Measurements from ENCODE around the gene KPNA3. TPM values are rescaled to one million over a fixed set of nuclear protein-coding genes. Genes with fewer than 3 reads are reported as not detected.
A peak's percentile ranks its signal among the peaks of the same experiment; 100 is the strongest.
"Not testable (repeated sequence)": the region's sequence is repeated elsewhere in the genome, so short reads cannot be mapped to it uniquely, and the experiment has no call there.

Gene KPNA3
- total RNA-seq, 1 experiment from 2014 or later: 54.3 TPM

GRCh38 chr13:49783865-49784264 is 8.6 kb downstream of the KPNA3 start:
- no peak for DNase-seq
- no peak overlapping the region for H3K27ac ChIP-seq
- no peaks in the 10 kb centered on the region for H3K4me1 ChIP-seq
- no peaks in the 10 kb centered on the region for H3K27me3 ChIP-seq
- H3K36me3 ChIP-seq: no peaks in the 10 kb centered on the region
- no peaks in the 10 kb centered on the region for H3K9me3 ChIP-seq (replicated peaks)
- no peak overlapping the region for H3K4me3 ChIP-seq

- no peak overlapping the region for H3K4me3 ChIP-seq
- no peaks in the 10 kb centered on the region for H3K4me1 ChIP-seq
- H3K36me3 ChIP-seq: peaks cover 5% of the 10 kb centered on the region; the same call in 1 of the 2 replicates
- H3K27ac ChIP-seq: no peak overlapping the region
- no peak for DNase-seq
- no peaks in the 10 kb centered on the region for H3K9me3 ChIP-seq (replicated peaks)
- no peaks in the 10 kb centered on the region for H3K27me3 ChIP-seq
Measured at GRCh38 chr13:49782784-49783183, 9.7 kb downstream of the KPNA3 start.

DNA sequence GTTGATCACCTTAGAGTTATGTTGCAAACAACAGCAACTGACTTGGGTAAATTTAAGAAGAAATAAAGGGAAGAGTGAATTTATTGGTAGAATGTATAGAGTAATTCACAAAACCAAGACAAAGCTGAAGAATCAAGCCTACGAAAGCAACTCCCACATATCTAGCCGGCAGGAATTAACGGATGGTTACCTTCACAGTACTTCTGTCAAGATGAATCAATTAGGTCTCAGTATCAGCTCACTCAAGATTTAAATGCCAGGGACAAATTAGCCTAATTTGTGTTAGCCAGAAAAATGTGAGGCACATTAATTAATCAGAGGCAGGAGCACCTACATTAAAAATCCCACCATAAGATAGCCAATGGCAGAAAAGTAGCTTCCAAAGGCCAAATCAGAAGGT is 10.7 kb downstream of the KPNA3 start:
- H3K4me3 ChIP-seq: no peak overlapping the region
- no peak overlapping the region for H3K27ac ChIP-seq
- peaks cover 6% of the 10 kb centered on the region; the same call in 1 of the 2 replicates for H3K36me3 ChIP-seq
- H3K9me3 ChIP-seq (replicated peaks): no peaks in the 10 kb centered on the region
- no peak for DNase-seq
- no peaks in the 10 kb centered on the region for H3K27me3 ChIP-seq
- H3K4me1 ChIP-seq: no peaks in the 10 kb centered on the region

- Histone ChIP-seq H3K9me3 (replicated peaks) (no peaks in the 10 kb centered on the region), H3K4me1 (no peaks in the 10 kb centered on the region), H3K27me3 (no peaks in the 10 kb centered on the region), H3K36me3 (peaks cover 6% of the 10 kb centered on the region; the same call in 1 of the 2 replicates), H3K4me3 (no peak overlapping the region), H3K27ac (no peak overlapping the region)
- DNase-seq: no peak
Measured at GRCh38 chr13:49779721-49780120, 12.8 kb downstream of the KPNA3 start.

DNA sequence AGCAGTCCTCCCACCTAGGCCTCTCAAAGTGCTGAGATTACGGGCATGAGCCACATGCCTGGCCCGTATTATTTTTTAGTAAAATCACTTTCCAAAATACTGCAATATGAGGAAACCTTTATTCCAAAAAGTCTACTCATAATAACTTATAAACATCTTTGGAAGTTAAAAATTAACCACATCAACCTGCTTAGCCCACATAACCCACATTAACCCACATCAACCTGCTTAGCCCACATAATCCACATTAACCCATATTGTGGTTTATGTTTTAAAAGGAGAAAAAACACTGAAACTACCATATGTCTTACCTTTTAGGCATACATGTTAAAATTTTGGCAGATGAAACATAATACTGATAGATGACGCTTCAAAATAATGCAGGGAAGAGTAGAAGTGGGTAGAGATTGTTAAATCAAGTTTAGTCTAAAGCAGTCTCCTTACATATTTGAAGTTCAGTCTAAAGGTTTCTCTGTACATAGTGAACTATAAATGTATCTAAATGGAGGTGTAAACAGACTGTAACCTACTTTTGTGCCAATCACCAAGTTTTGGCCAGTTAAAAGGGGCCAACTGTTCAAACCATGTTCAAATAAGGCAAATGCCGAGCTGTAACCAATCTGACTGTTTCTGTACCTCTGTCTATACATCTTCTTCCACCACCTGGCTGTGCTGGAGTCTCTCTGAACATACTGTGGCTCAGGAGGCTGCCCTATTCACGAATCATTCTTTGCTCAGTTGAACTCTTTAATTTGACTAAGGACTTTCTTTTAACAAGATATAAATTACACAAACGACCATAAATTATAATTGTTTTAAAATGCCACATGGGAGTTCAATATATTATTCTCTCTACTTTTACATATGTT is 14.5 kb downstream of the KPNA3 start:
- no peak overlapping the region for H3K4me3 ChIP-seq
- no peak overlapping the region for H3K27ac ChIP-seq
- no peaks in the 10 kb centered on the region for H3K9me3 ChIP-seq (replicated peaks)
- no peak for DNase-seq
- no peaks in the 10 kb centered on the region for H3K27me3 ChIP-seq
- peaks cover 6% of the 10 kb centered on the region; the same call in 1 of the 2 replicates for H3K36me3 ChIP-seq
- H3K4me1 ChIP-seq: no peaks in the 10 kb centered on the region

GRCh38 chr13:49776871-49777270 is 15.6 kb downstream of the KPNA3 start:
- Histone ChIP-seq H3K4me3 (no peak overlapping the region), H3K27me3 (no peaks in the 10 kb centered on the region), H3K27ac (no peak overlapping the region), H3K36me3 (peaks cover 6% of the 10 kb centered on the region; the same call in 1 of the 2 replicates), H3K4me1 (no peaks in the 10 kb centered on the region), H3K9me3 (replicated peaks) (no peaks in the 10 kb centered on the region)
- DNase-seq: no peak

DNA sequence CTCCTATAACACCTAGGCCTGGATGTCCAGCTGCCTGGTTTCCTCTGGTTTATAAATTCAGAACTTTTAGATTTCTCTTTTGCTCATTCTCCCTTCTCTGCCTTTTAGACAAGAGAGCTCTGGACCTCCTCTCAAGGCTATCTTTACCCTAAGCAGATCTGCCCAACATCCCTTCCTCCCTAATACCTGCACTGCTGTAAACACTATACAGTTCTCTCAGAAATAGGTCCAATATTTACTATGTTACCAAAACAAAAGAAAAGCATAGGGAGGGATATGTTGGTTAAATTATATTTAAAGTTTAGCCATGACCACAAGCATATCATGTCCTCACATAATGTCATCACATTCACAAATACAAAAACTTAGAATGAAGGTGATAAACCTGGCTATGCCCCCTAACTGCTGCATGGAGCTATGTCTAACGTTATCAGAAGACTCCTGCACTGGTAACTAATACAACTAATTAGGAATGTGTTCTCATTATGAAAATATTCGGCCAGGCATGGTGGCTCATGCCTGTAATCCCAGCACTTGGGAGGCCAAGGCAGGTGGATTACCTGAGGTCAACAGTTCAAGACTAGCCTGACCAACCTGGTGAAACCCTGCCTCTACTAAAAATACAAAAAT is 18.0 kb downstream of the KPNA3 start:
- Histone ChIP-seq H3K27me3 (no peaks in the 10 kb centered on the region), H3K27ac (no peak overlapping the region), H3K36me3 (peaks cover 7% of the 10 kb centered on the region; the same call in 1 of the 2 replicates), H3K9me3 (replicated peaks) (peaks cover 4% of the 10 kb centered on the region; the same call in 1 of the 2 replicates), H3K4me3 (no peak overlapping the region), H3K4me1 (no peaks in the 10 kb centered on the region)
- no peak for DNase-seq

DNA sequence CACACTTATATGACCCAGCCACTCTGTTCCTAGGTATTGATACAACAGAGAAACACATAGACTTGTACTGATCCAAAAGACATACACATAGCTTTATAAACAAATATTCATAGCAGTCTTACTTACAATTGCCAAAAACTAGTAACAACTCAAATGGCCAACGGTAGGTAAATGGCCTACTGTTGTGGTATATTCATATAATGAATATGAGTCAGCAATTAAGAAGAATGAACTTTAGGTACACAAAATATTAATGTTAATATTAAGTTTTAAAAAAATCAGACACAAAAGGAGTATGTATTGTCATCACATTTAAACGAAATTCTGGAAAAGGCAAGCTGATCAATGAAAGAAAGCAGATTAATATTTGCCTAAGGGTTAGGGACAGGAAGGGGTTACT is 19.7 kb downstream of the KPNA3 start:
- H3K4me1 ChIP-seq: no peaks in the 10 kb centered on the region
- no peak overlapping the region for H3K4me3 ChIP-seq
- no peak overlapping the region for H3K27ac ChIP-seq
- peaks cover 6% of the 10 kb centered on the region; the same call in 1 of the 2 replicates for H3K36me3 ChIP-seq
- no peak for DNase-seq
- peaks cover 6% of the 10 kb centered on the region; the same call in 1 of the 2 replicates for H3K9me3 ChIP-seq (replicated peaks)
- no peaks in the 10 kb centered on the region for H3K27me3 ChIP-seq

GRCh38 chr13:49761811-49762210 is 30.7 kb downstream of the KPNA3 start:
- not testable (repeated sequence) for H3K9me3 ChIP-seq (replicated peaks); H3K36me3 ChIP-seq; H3K4me3 ChIP-seq; H3K4me1 ChIP-seq; H3K27me3 ChIP-seq; H3K27ac ChIP-seq; DNase-seq

DNA sequence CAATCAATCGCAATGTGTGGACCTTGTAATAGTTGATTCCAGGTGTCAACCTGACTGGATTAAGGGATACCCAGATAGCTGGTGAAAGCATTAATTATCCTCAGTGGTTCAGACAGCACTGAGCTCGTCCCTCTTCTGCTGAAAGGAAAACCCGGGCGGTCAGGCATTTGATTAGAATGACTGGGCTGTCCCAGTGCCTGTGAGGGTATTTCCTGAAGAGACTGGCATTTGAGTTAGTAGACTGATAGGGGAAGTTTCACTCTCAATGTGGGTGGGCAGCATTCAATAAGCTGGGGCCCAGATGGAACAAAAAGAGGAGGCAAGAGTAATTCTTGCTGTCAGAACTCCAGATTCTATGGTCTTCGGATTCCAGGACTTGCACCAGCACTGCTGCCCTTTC is 31.9 kb downstream of the KPNA3 start:
- Histone ChIP-seq H3K4me3 (no peak overlapping the region), H3K27me3 (no peaks in the 10 kb centered on the region), H3K4me1 (no peaks in the 10 kb centered on the region), H3K36me3 (peaks cover 7% of the 10 kb centered on the region), H3K9me3 (replicated peaks) (no peaks in the 10 kb centered on the region), H3K27ac (no peak overlapping the region)
- no peak for DNase-seq

- no peak overlapping the region for H3K27ac ChIP-seq
- no peaks in the 10 kb centered on the region for H3K4me1 ChIP-seq
- DNase-seq: no peak
- H3K4me3 ChIP-seq: no peak overlapping the region
- no peaks in the 10 kb centered on the region for H3K27me3 ChIP-seq
- peaks cover 7% of the 10 kb centered on the region for H3K36me3 ChIP-seq
- no peaks in the 10 kb centered on the region for H3K9me3 ChIP-seq (replicated peaks)
Measured at GRCh38 chr13:49759503-49759902, 33.0 kb downstream of the KPNA3 start.

GRCh38 chr13:49756263-49756662 is 36.2 kb downstream of the KPNA3 start:
- peaks cover 7% of the 10 kb centered on the region for H3K36me3 ChIP-seq
- no peaks in the 10 kb centered on the region for H3K27me3 ChIP-seq
- no peaks in the 10 kb centered on the region for H3K4me1 ChIP-seq
- H3K27ac ChIP-seq: no peak overlapping the region
- H3K4me3 ChIP-seq: no peak overlapping the region
- H3K9me3 ChIP-seq (replicated peaks): no peaks in the 10 kb centered on the region
- DNase-seq: no peak

GRCh38 chr13:49754146-49754545 is 38.3 kb downstream of the KPNA3 start:
- H3K27me3 ChIP-seq: no peaks in the 10 kb centered on the region
- H3K36me3 ChIP-seq: no peaks in the 10 kb centered on the region; the same call in 1 of the 2 replicates
- H3K4me1 ChIP-seq: no peaks in the 10 kb centered on the region
- H3K4me3 ChIP-seq: no peak overlapping the region
- DNase-seq: no peak
- H3K9me3 ChIP-seq (replicated peaks): no peaks in the 10 kb centered on the region
- H3K27ac ChIP-seq: no peak overlapping the region

- peaks cover 12% of the 10 kb centered on the region for H3K36me3 ChIP-seq
- no peak for DNase-seq
- H3K9me3 ChIP-seq (replicated peaks): no peaks in the 10 kb centered on the region
- H3K27me3 ChIP-seq: no peaks in the 10 kb centered on the region
- no peaks in the 10 kb centered on the region for H3K4me1 ChIP-seq
- H3K27ac ChIP-seq: no peak overlapping the region
- no peak overlapping the region for H3K4me3 ChIP-seq
Measured at GRCh38 chr13:49749848-49750247, 42.6 kb downstream of the KPNA3 start.

DNA sequence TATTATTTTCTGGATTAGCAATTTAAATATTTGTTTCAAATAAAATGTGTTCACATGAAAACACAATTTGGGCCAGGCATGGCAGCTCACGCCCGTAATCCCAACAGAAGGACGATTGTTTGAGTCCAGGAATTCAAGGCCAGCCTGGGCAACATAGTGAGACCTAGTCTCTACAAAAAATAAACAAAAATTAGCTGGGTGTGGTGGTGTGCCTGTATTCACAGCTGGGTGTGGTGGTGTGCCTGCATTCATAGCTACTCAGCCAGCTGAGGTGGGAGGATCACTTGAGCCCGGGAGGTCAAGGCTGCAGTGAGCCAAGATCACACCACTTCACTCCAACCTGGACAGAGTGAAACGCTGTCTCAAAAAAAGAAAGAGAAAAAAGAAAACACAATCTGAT is 46.4 kb downstream of the KPNA3 start:
- Histone ChIP-seq H3K36me3 (peaks cover 31% of the 10 kb centered on the region), H3K27me3 (no peaks in the 10 kb centered on the region), H3K4me1 (no peaks in the 10 kb centered on the region), H3K9me3 (replicated peaks) (no peaks in the 10 kb centered on the region), H3K4me3 (no peak overlapping the region), H3K27ac (no peak overlapping the region)
- peak in 1 of 2 experiments; percentile 5 for DNase-seq

Data from SJCRH30 (cell line).